Urinary bladder (tissue), 4 donors: ENCODE measurements around the gene DNAJB8. TPM values are rescaled to one million over a fixed set of nuclear protein-coding genes. Genes with fewer than 3 reads are reported as not detected.

Source experiments
- DNase-seq: peaks from one replicate; pipeline ENCODE4 v3.0.0-alpha.2; 2015; ENCODE audit errors: extremely low spot score
- H3K27ac ChIP-seq: one replicate; pipeline ENCODE4 v1.5.1; 2013; ENCODE audit warnings: low read depth, mild to moderate bottlenecking, moderate library complexity
- H3K36me3 ChIP-seq: one replicate; pipeline ENCODE4 v1.6.1; 2013; ENCODE audit warnings: mild to moderate bottlenecking, moderate library complexity; ENCODE audit not compliant: insufficient read depth
- H3K4me1 ChIP-seq: one replicate; pipeline ENCODE4 v1.6.1; 2013; ENCODE audit warnings: mild to moderate bottlenecking, moderate library complexity; ENCODE audit not compliant: insufficient read depth
- H3K4me3 ChIP-seq: one replicate; pipeline ENCODE4 v1.5.1; 2013; ENCODE audit warnings: low read depth, low read length
- WGBS: extraction: QIAGEN DNeasy Blood & Tissue Kit; methylation state at CpG from one replicate; pipeline ENCODE4 v1.1.7; 2013; 5-methylcytosine and 5-hydroxymethylcytosine counted together
- polyA plus RNA-seq: library from polyadenylated mRNA; stranded (reverse); fragments of 200-250 nt; gene quantifications from one replicate; pipeline ENCODE4 v1.2.3, GENCODE V29; 2013
- total RNA-seq: library from RNA; depleted of rRNA; stranded (reverse); fragments of >200 nt; gene quantifications from one replicate; pipeline ENCODE4 v1.2.3, GENCODE V29; 2014
- donor health status: healthy with polysubstance abuse.
- donor health status: healthy.

The DNAJB8 gene
- total and polyA plus RNA-seq, 2 donors, result not detected

GRCh38 chr3:128484404-128485281, 18.0 kb upstream of the DNAJB8 start:
- H3K4me1 ChIP-seq, result peaks cover 3% of the 10 kb centered on the region
- H3K36me3 ChIP-seq, result no peaks in the 10 kb centered on the region
- H3K4me3 ChIP-seq, result peak overlapping the region; percentile 62
- no peak for DNase-seq
- 61% methylated on average over 16 of the region's 16 CpGs for WGBS
- no peak overlapping the region for H3K27ac ChIP-seq

- Histone ChIP-seq H3K27ac (peak overlapping the region; percentile 27), H3K4me1 (peaks cover 3% of the 10 kb centered on the region), H3K36me3 (no peaks in the 10 kb centered on the region), H3K4me3 (peak overlapping the region; percentile 17)
- 36% methylated on average over 26 of the region's 26 CpGs for WGBS
- no peak for DNase-seq
Observed at GRCh38 chr3:128483657-128484403, 17.1 kb upstream of the DNAJB8 start.

GRCh38 chr3:128482666-128483656, 16.3 kb upstream of the DNAJB8 start:
- Histone ChIP-seq H3K4me1 (peaks cover 3% of the 10 kb centered on the region), H3K27ac (peak overlapping the region; percentile 27), H3K4me3 (peak overlapping the region; percentile 17), H3K36me3 (no peaks in the 10 kb centered on the region)
- 19% methylated on average over 33 of the region's 33 CpGs for WGBS
- no peak for DNase-seq

- Histone ChIP-seq H3K27ac (no peak overlapping the region), H3K36me3 (no peaks in the 10 kb centered on the region), H3K4me3 (no peak overlapping the region), H3K4me1 (peaks cover 3% of the 10 kb centered on the region)
- DNase-seq, result no peak
- WGBS, result 53% methylated on average over 11 of the region's 11 CpGs
Observed at GRCh38 chr3:128482175-128482574, 15.5 kb upstream of the DNAJB8 start.

GRCh38 chr3:128481438-128481942, 14.8 kb upstream of the DNAJB8 start:
- no peak for DNase-seq
- Histone ChIP-seq H3K4me3 (no peak overlapping the region), H3K36me3 (no peaks in the 10 kb centered on the region), H3K4me1 (peaks cover 3% of the 10 kb centered on the region), H3K27ac (no peak overlapping the region)
- 62% methylated on average over 19 of the region's 19 CpGs for WGBS

- 80% methylated on average over 27 of the region's 27 CpGs for WGBS
- Histone ChIP-seq H3K27ac (no peak overlapping the region), H3K36me3 (no peaks in the 10 kb centered on the region), H3K4me1 (peaks cover 3% of the 10 kb centered on the region), H3K4me3 (no peak overlapping the region)
- no peak for DNase-seq
Observed at GRCh38 chr3:128480717-128481437, 14.2 kb upstream of the DNAJB8 start.

- 75% methylated on average over 11 of the region's 11 CpGs for WGBS
- Histone ChIP-seq H3K4me1 (peaks cover 3% of the 10 kb centered on the region), H3K4me3 (no peak overlapping the region), H3K27ac (no peak overlapping the region), H3K36me3 (no peaks in the 10 kb centered on the region)
- DNase-seq, result no peak
Observed at GRCh38 chr3:128480278-128480677, 13.6 kb upstream of the DNAJB8 start.

GRCh38 chr3:128479558-128480086, 12.9 kb upstream of the DNAJB8 start:
- H3K36me3 ChIP-seq, result no peaks in the 10 kb centered on the region
- DNase-seq, result no peak

GRCh38 chr3:128478576-128479506, 12.2 kb upstream of the DNAJB8 start:
- 72% methylated on average over 11 of the region's 11 CpGs for WGBS
- no peak overlapping the region for H3K4me3 ChIP-seq
- peaks cover 3% of the 10 kb centered on the region for H3K4me1 ChIP-seq
- no peak overlapping the region for H3K27ac ChIP-seq
- DNase-seq, result no peak
- H3K36me3 ChIP-seq, result no peaks in the 10 kb centered on the region

More at GRCh38 chr3:128479558-128480086, 12.9 kb upstream of the DNAJB8 start:
- WGBS, result 76% methylated on average over 10 of the region's 10 CpGs
- peaks cover 3% of the 10 kb centered on the region for H3K4me1 ChIP-seq
- H3K27ac ChIP-seq, result no peak overlapping the region
- H3K4me3 ChIP-seq, result no peak overlapping the region

GRCh38 chr3:128476659-128477058, 10.0 kb upstream of the DNAJB8 start:
- Histone ChIP-seq H3K4me1 (no peaks in the 10 kb centered on the region), H3K4me3 (no peak overlapping the region), H3K36me3 (no peaks in the 10 kb centered on the region), H3K27ac (no peak overlapping the region)
- WGBS, result 89% methylated on average over 5 of the region's 5 CpGs
- no peak for DNase-seq

- Histone ChIP-seq H3K4me1 (no peaks in the 10 kb centered on the region), H3K4me3 (no peak overlapping the region), H3K36me3 (no peaks in the 10 kb centered on the region), H3K27ac (no peak overlapping the region)
- 78% methylated on average over 8 of the region's 8 CpGs for WGBS
- DNase-seq, result no peak
Observed at GRCh38 chr3:128475355-128475754, 8.7 kb upstream of the DNAJB8 start.
